Neural progenitor cell (in vitro differentiated cells): Measurements from ENCODE around the gene CRYGS. TPM values are rescaled to one million over a fixed set of nuclear protein-coding genes. Genes with fewer than 3 reads are reported as not detected.
A peak's percentile ranks its signal among the peaks of the same experiment; 100 is the strongest.

Experiments
- DNase-seq: peaks from one replicate; pipeline ENCODE4 v3.0.0-alpha.2; 2016; ENCODE audit warnings: low spot score
- H2AFZ ChIP-seq: fragments of 200-600 bp; sonication (generic); replicated peaks from 2 replicates; pipeline ENCODE4 v1.6.1; 2016; ENCODE audit warnings: antibody characterized with exemption
- H3F3A ChIP-seq: fragments of 200-600 bp; sonication (generic); 2 replicates; pipeline ENCODE4 v1.6.1; 2016; ENCODE audit warnings: antibody characterized with exemption, low read depth
- H3K27ac ChIP-seq: fragments of 200-600 bp; sonication (generic); 2 replicates; pipeline ENCODE4 v1.5.1; 2016; ENCODE audit warnings: mild to moderate bottlenecking
- H3K27me3 ChIP-seq: fragments of 200-600 bp; sonication (generic); 2 replicates; pipeline ENCODE4 v1.6.1; 2016; ENCODE audit warnings: mild to moderate bottlenecking, moderate library complexity
- H3K36me3 ChIP-seq: fragments of 200-600 bp; sonication (generic); 2 replicates; pipeline ENCODE4 v1.5.1; 2016
- H3K4me1 ChIP-seq: fragments of 200-600 bp; sonication (generic); 2 replicates; pipeline ENCODE4 v1.6.1; 2016; ENCODE audit warnings: mixed run types
- H3K4me2 ChIP-seq: fragments of 200-600 bp; sonication (generic); 2 replicates; pipeline ENCODE4 v1.6.1; 2016
- H3K4me3 ChIP-seq: fragments of 200-600 bp; sonication (generic); 2 replicates; pipeline ENCODE4 v1.5.1; 2016
- H3K79me2 ChIP-seq: fragments of 200-600 bp; sonication (generic); 2 replicates; pipeline ENCODE4 v1.6.1; 2016; ENCODE audit warnings: low read depth
- H3K9ac ChIP-seq: fragments of 200-600 bp; sonication (generic); 2 replicates; pipeline ENCODE4 v1.6.1; 2016
- H3K9me3 ChIP-seq: fragments of 200-600 bp; sonication (generic); 2 replicates; pipeline ENCODE4 v1.5.1; 2016; ENCODE audit warnings: low read depth
- H4K20me1 ChIP-seq: fragments of 200-600 bp; sonication (generic); 2 replicates; pipeline ENCODE4 v1.6.1; 2016; ENCODE audit warnings: low read depth
- H3K27ac Mint-ChIP-seq: 3 replicates; pipeline ENCODE4 v1.8.0; 2021; ENCODE audit warnings: mixed read lengths
- H3K27me3 Mint-ChIP-seq: 2 replicates; pipeline ENCODE4 v1.8.0; 2022; ENCODE audit warnings: low read depth, mild to moderate bottlenecking, inconsistent platforms, moderate library complexity, mixed read lengths; ENCODE audit not compliant: insufficient read depth
- H3K36me3 Mint-ChIP-seq: 3 replicates; pipeline ENCODE4 v1.8.0; 2021; ENCODE audit warnings: mixed read lengths
- H3K4me1 Mint-ChIP-seq: 3 replicates; pipeline ENCODE4 v1.8.0; 2021; ENCODE audit warnings: mixed read lengths
- H3K4me3 Mint-ChIP-seq: 3 replicates; pipeline ENCODE4 v1.8.0; 2021; ENCODE audit warnings: mild to moderate bottlenecking, moderate library complexity, mixed read lengths
- H3K9me3 Mint-ChIP-seq: 3 replicates; pipeline ENCODE4 v1.8.0; 2020; ENCODE audit warnings: mixed read lengths
- EZH2 ChIP-seq: fragments of 200-600 bp; sonication (generic); IDR thresholded peaks from 2 replicates; pipeline ENCODE4 v1.6.1; 2017; ENCODE audit warnings: antibody characterized with exemption, mild to moderate bottlenecking, moderate library complexity
- EZH2phosphoT487 ChIP-seq: fragments of 200-600 bp; sonication (generic); IDR thresholded peaks from 2 replicates; pipeline ENCODE4 v1.6.1; 2017; ENCODE audit warnings: antibody characterized with exemption
- total RNA-seq: library from RNA; depleted of rRNA; stranded (reverse); fragments of >200 nt; gene quantifications from 2 replicates; pipeline ENCODE4 v1.2.3, GENCODE V29; 2015; ENCODE audit warnings: low replicate concordance
- TF ChIP-seq, protein P1 (sequence below): fragments of 200-600 bp; sonication (generic); IDR thresholded peaks from 2 replicates; pipeline ENCODE4 v1.5.1; 2017; ENCODE audit warnings: antibody characterized with exemption, mild to moderate bottlenecking

The CRYGS gene
- total RNA-seq, 1 donor from 2014 or later = 1.1 TPM

GRCh38 chr3:186515125-186515524 is 29.1 kb downstream of the CRYGS start:
- Mint-ChIP-seq H3K27me3 (peaks cover 25% of the 10 kb centered on the region), H3K36me3 (no peaks in the 10 kb centered on the region), H3K4me1 (peaks cover 62% of the 10 kb centered on the region), H3K9me3 (peaks cover 2% of the 10 kb centered on the region), H3K27ac (peak overlapping the region; percentile 30), H3K4me3 (no peak overlapping the region)
- Histone ChIP-seq H3K4me2 (no peak overlapping the region), H3K36me3 (no peaks in the 10 kb centered on the region), H3F3A (no peaks in the 10 kb centered on the region), H4K20me1 (no peaks in the 10 kb centered on the region), H3K79me2 (no peaks in the 10 kb centered on the region), H3K27ac (no peak overlapping the region), H3K4me1 (peaks cover 20% of the 10 kb centered on the region), H2AFZ (no peak overlapping the region), H3K27me3 (no peaks in the 10 kb centered on the region), H3K9me3 (no peaks in the 10 kb centered on the region), H3K9ac (no peak overlapping the region), H3K4me3 (no peak overlapping the region)
- TF ChIP-seq, protein P1, sequence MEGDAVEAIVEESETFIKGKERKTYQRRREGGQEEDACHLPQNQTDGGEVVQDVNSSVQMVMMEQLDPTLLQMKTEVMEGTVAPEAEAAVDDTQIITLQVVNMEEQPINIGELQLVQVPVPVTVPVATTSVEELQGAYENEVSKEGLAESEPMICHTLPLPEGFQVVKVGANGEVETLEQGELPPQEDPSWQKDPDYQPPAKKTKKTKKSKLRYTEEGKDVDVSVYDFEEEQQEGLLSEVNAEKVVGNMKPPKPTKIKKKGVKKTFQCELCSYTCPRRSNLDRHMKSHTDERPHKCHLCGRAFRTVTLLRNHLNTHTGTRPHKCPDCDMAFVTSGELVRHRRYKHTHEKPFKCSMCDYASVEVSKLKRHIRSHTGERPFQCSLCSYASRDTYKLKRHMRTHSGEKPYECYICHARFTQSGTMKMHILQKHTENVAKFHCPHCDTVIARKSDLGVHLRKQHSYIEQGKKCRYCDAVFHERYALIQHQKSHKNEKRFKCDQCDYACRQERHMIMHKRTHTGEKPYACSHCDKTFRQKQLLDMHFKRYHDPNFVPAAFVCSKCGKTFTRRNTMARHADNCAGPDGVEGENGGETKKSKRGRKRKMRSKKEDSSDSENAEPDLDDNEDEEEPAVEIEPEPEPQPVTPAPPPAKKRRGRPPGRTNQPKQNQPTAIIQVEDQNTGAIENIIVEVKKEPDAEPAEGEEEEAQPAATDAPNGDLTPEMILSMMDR = no peak
- TF ChIP-seq EZH2phosphoT487 = no peak
- TF ChIP-seq EZH2 = no peak
- no peak for DNase-seq

DNA sequence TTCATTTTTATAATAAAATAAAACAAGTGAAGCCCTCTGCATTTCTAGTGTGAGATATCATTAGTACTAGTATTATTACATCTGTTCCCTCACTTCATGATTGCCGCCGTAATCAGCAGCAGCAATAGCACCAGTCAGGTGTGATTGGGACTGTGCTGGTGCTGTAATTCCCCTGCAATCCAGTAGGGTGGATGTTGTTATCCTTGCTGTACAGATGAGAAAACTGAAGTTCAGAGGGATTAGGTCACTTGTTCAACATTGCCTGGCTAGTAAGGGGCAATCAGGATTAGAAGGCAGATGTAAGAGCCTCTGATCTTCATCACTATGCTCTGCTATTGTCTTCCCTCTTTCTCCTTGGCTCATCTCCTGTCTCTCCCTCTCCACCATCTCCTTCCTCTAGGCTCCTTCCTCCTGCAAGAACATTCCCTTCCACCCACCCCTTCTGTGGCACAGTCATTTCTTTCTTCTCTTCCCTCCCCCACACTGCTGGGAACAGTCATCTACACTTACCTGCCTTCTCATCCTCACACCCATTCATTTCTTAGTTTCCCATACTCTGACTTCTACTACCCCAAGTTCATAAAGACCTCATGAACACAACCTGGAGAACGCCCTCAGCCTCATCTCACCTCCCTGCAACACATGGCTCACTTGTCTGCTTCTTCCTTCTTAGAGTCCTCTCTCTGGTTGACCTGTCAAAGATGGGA is 29.7 kb downstream of the CRYGS start:
- H3K4me2 ChIP-seq = no peak overlapping the region
- H3K4me3 ChIP-seq = no peak overlapping the region
- Mint-ChIP-seq H3K4me1 (peaks cover 63% of the 10 kb centered on the region), H3K36me3 (no peaks in the 10 kb centered on the region), H3K9me3 (peaks cover 2% of the 10 kb centered on the region), H3K27ac (peak overlapping the region; percentile 30), H3K27me3 (peaks cover 25% of the 10 kb centered on the region), H3K4me3 (no peak overlapping the region)
- no peaks in the 10 kb centered on the region for H4K20me1 ChIP-seq
- no peak overlapping the region for H2AFZ ChIP-seq
- no peak overlapping the region for H3K9ac ChIP-seq
- no peaks in the 10 kb centered on the region for H3K36me3 ChIP-seq
- no peaks in the 10 kb centered on the region for H3K27me3 ChIP-seq
- DNase-seq = no peak
- H3F3A ChIP-seq = no peaks in the 10 kb centered on the region
- H3K9me3 ChIP-seq = no peaks in the 10 kb centered on the region
- H3K27ac ChIP-seq = no peak overlapping the region
- no peak for TF ChIP-seq EZH2
- TF ChIP-seq, protein P1 = peak; percentile 48
- no peaks in the 10 kb centered on the region for H3K79me2 ChIP-seq
- H3K4me1 ChIP-seq = peaks cover 22% of the 10 kb centered on the region

DNA sequence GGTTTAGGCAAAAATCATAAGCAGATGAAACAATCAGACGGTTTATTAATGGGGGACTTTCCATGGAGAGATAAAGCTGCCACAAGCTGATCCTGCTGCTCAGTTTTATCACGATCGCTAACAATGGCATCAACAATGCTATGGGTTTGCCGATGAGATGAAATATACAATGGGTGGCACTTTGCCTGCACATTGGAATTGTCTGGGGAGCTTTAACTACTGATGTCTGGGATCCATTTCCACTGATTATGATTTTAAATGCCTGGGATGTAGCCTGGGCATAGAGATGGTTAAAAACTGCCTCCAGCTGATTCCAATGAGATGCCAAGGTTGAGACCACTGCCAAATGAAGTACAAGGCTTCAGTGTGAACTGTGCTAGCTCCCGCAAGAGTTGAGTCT is 30.8 kb downstream of the CRYGS start:
- DNase-seq = no peak
- H3K4me2 ChIP-seq = no peak overlapping the region
- H3K9me3 Mint-ChIP-seq = peaks cover 2% of the 10 kb centered on the region
- no peaks in the 10 kb centered on the region for H3K9me3 ChIP-seq
- H3K4me1 ChIP-seq = peaks cover 18% of the 10 kb centered on the region
- no peaks in the 10 kb centered on the region for H3K36me3 ChIP-seq
- no peaks in the 10 kb centered on the region for H3F3A ChIP-seq
- H3K27me3 ChIP-seq = no peaks in the 10 kb centered on the region
- peaks cover 61% of the 10 kb centered on the region for H3K4me1 Mint-ChIP-seq
- H3K4me3 Mint-ChIP-seq = no peak overlapping the region
- H4K20me1 ChIP-seq = no peaks in the 10 kb centered on the region
- no peak overlapping the region for H3K4me3 ChIP-seq
- no peak overlapping the region for H3K27ac ChIP-seq
- H3K27ac Mint-ChIP-seq = no peak overlapping the region
- H2AFZ ChIP-seq = no peak overlapping the region
- no peaks in the 10 kb centered on the region for H3K36me3 Mint-ChIP-seq
- H3K9ac ChIP-seq = no peak overlapping the region
- H3K79me2 ChIP-seq = no peaks in the 10 kb centered on the region
- H3K27me3 Mint-ChIP-seq = peaks cover 25% of the 10 kb centered on the region
- TF ChIP-seq, protein P1 = no peak
- TF ChIP-seq EZH2 = no peak
- TF ChIP-seq EZH2phosphoT487 = no peak
